ENCODE data around the gene GGT7. TPM values are rescaled to one million over a fixed set of nuclear protein-coding genes. Genes with fewer than 3 reads are reported as not detected.

The GGT7 gene
- total RNA-seq, 1 donor from 2014 or later = 58.4 TPM

DNA sequence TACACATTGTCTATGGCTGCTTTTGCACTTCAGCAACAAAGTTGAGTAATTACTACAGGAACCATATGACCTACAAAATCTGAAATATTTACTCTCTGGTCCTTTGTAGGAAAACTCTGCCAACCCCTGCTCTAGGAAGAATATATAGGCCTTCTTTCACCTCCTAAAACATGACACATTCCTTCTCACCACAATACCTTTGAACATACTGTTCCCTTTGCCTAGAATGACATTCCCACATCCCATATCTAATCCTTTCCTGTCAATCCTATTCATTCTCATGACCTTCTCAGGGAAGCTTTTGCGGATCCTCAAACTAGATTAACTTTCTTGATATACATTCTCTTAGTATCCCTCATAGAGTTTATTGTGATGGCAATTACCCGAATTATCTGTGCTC lies 29.2 kb downstream of the GGT7 start:
- Mint-ChIP-seq H3K27ac (no peak overlapping the region), H3K36me3 (ENCODE audit: insufficient read depth) (peaks cover 5% of the 10 kb centered on the region), H3K4me3 (ENCODE audit: low read depth) (no peak overlapping the region), H3K4me1 (ENCODE audit: low read depth) (no peaks in the 10 kb centered on the region), H3K27me3 (peaks cover 3% of the 10 kb centered on the region), H3K9me3 (ENCODE audit: low read depth) (no peaks in the 10 kb centered on the region)
- DNase-seq (ENCODE audit: low spot score, unreplicated experiment) = no peak
- TF ChIP-seq, protein P1, sequence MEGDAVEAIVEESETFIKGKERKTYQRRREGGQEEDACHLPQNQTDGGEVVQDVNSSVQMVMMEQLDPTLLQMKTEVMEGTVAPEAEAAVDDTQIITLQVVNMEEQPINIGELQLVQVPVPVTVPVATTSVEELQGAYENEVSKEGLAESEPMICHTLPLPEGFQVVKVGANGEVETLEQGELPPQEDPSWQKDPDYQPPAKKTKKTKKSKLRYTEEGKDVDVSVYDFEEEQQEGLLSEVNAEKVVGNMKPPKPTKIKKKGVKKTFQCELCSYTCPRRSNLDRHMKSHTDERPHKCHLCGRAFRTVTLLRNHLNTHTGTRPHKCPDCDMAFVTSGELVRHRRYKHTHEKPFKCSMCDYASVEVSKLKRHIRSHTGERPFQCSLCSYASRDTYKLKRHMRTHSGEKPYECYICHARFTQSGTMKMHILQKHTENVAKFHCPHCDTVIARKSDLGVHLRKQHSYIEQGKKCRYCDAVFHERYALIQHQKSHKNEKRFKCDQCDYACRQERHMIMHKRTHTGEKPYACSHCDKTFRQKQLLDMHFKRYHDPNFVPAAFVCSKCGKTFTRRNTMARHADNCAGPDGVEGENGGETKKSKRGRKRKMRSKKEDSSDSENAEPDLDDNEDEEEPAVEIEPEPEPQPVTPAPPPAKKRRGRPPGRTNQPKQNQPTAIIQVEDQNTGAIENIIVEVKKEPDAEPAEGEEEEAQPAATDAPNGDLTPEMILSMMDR (IDR thresholded peaks at IDR 0.05; ENCODE audit: unreplicated experiment) = no peak

DNA sequence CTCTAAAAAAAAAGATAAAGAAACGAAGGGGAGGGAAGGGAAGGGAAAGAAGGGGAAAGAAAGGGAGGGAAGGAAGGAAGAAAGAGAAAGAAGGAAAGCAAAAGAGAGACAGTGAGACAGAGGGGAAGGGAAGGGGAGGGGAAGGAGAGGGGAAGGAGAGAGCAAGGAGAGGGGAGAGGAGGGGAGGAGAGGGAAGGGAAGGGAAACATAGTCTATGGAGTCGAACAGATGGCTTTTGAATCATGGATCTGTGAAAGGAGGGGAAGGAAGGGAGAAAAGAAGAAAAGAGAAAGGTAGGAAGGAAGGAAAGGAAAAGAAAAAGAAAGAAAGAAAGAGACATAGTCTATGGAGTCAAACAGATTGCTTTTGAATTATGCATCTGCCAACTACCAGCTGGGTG lies 30.5 kb downstream of the GGT7 start:
- Mint-ChIP-seq H3K27ac (no peak overlapping the region), H3K36me3 (ENCODE audit: insufficient read depth) (peaks cover 4% of the 10 kb centered on the region), H3K4me3 (ENCODE audit: low read depth) (no peak overlapping the region), H3K4me1 (ENCODE audit: low read depth) (no peaks in the 10 kb centered on the region), H3K9me3 (ENCODE audit: low read depth) (no peaks in the 10 kb centered on the region), H3K27me3 (peaks cover 3% of the 10 kb centered on the region)
- TF ChIP-seq, protein P1 (IDR thresholded peaks at IDR 0.05; ENCODE audit: unreplicated experiment) = no peak
- DNase-seq (ENCODE audit: low spot score, unreplicated experiment) = no peak

DNA sequence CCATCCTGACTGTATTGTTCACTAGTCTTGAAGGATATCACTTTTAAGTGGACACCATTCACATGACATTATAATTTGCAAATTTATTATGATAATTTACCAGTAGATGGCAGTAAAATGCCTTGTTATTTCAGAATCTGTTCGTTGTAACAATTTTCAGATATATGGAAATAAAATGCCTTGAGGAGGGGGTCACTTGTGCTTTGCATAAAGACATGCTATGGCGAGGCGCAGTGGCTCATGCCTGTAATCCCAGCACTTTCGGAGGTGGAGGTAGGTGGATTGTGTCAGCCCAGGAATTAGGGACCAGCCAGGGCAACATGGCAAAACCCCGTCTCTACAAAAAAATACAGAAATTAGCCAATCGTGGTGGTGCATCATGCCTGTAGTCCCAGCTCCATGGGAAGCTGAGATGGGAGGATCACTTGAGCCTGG lies 38.2 kb downstream of the GGT7 start:
- no peaks in the 10 kb centered on the region for H3K9me3 Mint-ChIP-seq (ENCODE audit: low read depth)
- peaks cover 16% of the 10 kb centered on the region for H3K27me3 Mint-ChIP-seq
- no peak overlapping the region for H3K4me3 Mint-ChIP-seq (ENCODE audit: low read depth)
- DNase-seq (ENCODE audit: low spot score, unreplicated experiment) = no peak
- H3K4me1 Mint-ChIP-seq (ENCODE audit: low read depth) = no peaks in the 10 kb centered on the region
- H3K36me3 Mint-ChIP-seq (ENCODE audit: insufficient read depth) = peaks cover 1% of the 10 kb centered on the region
- TF ChIP-seq, protein P1 (IDR thresholded peaks at IDR 0.05; ENCODE audit: unreplicated experiment) = peak; percentile 48
- H3K27ac Mint-ChIP-seq = no peak overlapping the region

DNA sequence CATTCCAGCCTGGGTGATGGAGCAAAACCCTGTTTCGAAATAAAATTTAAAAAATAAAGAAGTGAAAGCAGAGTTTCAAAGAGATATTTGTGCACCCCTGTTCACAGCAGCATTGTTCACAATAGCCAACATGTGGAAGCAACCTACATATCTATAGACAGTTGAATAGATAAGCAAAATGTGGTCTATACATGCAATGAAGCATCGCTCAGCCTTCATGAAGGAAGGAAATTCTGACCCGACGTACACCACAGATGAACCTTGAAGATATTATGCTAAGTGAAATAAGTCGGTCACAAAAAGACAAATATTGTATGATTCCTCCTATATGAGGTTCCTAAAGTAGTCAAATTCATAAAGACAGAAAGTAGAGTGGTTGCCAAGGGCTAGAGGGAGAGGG lies 40.7 kb downstream of the GGT7 start:
- peaks cover 16% of the 10 kb centered on the region for H3K27me3 Mint-ChIP-seq
- TF ChIP-seq, protein P1 (IDR thresholded peaks at IDR 0.05; ENCODE audit: unreplicated experiment) = no peak
- peaks cover 1% of the 10 kb centered on the region for H3K36me3 Mint-ChIP-seq (ENCODE audit: insufficient read depth)
- DNase-seq (ENCODE audit: low spot score, unreplicated experiment) = no peak
- no peaks in the 10 kb centered on the region for H3K9me3 Mint-ChIP-seq (ENCODE audit: low read depth)
- no peaks in the 10 kb centered on the region for H3K4me1 Mint-ChIP-seq (ENCODE audit: low read depth)
- H3K27ac Mint-ChIP-seq = no peak overlapping the region
- no peak overlapping the region for H3K4me3 Mint-ChIP-seq (ENCODE audit: low read depth)

DNA sequence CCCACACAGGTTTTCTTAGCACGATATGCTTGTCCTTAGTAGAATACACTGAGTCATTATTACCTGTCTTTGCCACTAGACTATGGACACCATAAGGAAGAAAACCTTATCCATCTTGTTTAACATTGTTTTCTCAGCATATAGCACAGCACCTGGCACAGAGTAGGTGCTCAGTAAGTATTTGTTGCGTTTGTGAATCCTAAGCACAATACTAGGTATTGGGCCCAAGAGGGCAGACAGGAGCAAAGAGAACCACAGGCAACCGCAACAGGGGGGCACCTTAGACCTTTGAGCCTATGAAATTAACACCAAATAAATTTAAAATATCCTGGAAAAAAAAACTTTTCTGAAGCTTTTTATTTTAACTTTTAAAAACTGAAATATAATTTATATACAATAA lies 43.5 kb downstream of the GGT7 start:
- no peak overlapping the region for H3K27ac Mint-ChIP-seq
- no peak for DNase-seq (ENCODE audit: low spot score, unreplicated experiment)
- H3K4me3 Mint-ChIP-seq (ENCODE audit: low read depth) = no peak overlapping the region
- no peaks in the 10 kb centered on the region for H3K9me3 Mint-ChIP-seq (ENCODE audit: low read depth)
- H3K27me3 Mint-ChIP-seq = peaks cover 14% of the 10 kb centered on the region
- no peaks in the 10 kb centered on the region for H3K36me3 Mint-ChIP-seq (ENCODE audit: insufficient read depth)
- TF ChIP-seq, protein P1 (IDR thresholded peaks at IDR 0.05; ENCODE audit: unreplicated experiment) = peak; percentile 9
- H3K4me1 Mint-ChIP-seq (ENCODE audit: low read depth) = peaks cover 10% of the 10 kb centered on the region
